ENCODE results near the gene RPS21.

Gene RPS21

GRCh38 chr20:62405108-62405980 lies 18.4 kb downstream of the RPS21 start:
- Histone ChIP-seq H3K36me3 (ENCODE audit: insufficient read depth, low read length) (peaks cover 2% of the 10 kb centered on the region), H3K4me3 (ENCODE audit: low read length) (peak overlapping the region; percentile 63), H2AFZ (ENCODE audit: low read depth, low read length) (no peak overlapping the region)

GRCh38 chr20:62405981-62406513 lies 19.1 kb downstream of the RPS21 start:
- peaks cover 15% of the 10 kb centered on the region for H3K27me3 ChIP-seq (ENCODE audit: insufficient read depth, low read length)
- no peak overlapping the region for H2AFZ ChIP-seq (ENCODE audit: low read depth, low read length)
- H3K4me3 ChIP-seq (ENCODE audit: low read length): peak overlapping the region; percentile 63
- H3K36me3 ChIP-seq (ENCODE audit: insufficient read depth, low read length): peaks cover 1% of the 10 kb centered on the region
- peaks cover 16% of the 10 kb centered on the region for H3K4me1 ChIP-seq (ENCODE audit: insufficient read depth, low read length)
- H3K9me3 ChIP-seq (ENCODE audit: low read length): no peaks in the 10 kb centered on the region

More at GRCh38 chr20:62405108-62405980, 18.4 kb downstream of the RPS21 start:
- peaks cover 8% of the 10 kb centered on the region for H3K27me3 ChIP-seq (ENCODE audit: insufficient read depth, low read length)
- peaks cover 16% of the 10 kb centered on the region for H3K4me1 ChIP-seq (ENCODE audit: insufficient read depth, low read length)
- no peaks in the 10 kb centered on the region for H3K9me3 ChIP-seq (ENCODE audit: low read length)

DNA sequence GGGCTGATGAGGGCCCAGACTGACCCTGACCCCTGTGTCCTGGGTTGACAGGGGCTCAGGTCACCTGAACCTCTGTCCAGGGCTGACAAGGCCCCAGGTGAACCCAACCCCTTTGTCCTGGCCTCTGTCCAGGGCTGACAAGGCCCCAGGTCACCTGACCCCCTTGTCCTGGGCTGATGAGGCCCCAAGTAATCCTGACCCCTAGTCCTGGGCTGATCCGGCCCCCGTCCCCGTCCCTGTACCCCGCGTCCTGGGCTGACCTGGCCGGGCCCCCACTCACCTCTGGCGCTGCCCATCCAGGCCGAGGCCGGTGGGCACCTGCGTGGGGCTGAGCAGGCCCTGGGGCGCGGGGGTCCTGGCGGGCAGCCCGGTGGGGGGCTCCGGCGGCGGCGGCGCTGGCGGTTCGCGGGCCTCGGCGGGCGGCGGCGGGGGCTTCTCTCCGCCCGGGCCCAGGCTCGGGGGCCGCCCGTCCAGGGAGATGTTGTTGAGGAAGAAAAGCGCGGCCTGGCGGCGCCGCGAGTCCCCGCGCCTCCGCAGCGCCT lies 19.8 kb downstream of the RPS21 start:
- Histone ChIP-seq H3K9me3 (ENCODE audit: low read length) (no peaks in the 10 kb centered on the region), H3K4me1 (ENCODE audit: insufficient read depth, low read length) (peaks cover 16% of the 10 kb centered on the region), H3K36me3 (ENCODE audit: insufficient read depth, low read length) (no peaks in the 10 kb centered on the region), H2AFZ (ENCODE audit: low read depth, low read length) (no peak overlapping the region), H3K4me3 (ENCODE audit: low read length) (peak overlapping the region; percentile 63), H3K27me3 (ENCODE audit: insufficient read depth, low read length) (peaks cover 20% of the 10 kb centered on the region)

DNA sequence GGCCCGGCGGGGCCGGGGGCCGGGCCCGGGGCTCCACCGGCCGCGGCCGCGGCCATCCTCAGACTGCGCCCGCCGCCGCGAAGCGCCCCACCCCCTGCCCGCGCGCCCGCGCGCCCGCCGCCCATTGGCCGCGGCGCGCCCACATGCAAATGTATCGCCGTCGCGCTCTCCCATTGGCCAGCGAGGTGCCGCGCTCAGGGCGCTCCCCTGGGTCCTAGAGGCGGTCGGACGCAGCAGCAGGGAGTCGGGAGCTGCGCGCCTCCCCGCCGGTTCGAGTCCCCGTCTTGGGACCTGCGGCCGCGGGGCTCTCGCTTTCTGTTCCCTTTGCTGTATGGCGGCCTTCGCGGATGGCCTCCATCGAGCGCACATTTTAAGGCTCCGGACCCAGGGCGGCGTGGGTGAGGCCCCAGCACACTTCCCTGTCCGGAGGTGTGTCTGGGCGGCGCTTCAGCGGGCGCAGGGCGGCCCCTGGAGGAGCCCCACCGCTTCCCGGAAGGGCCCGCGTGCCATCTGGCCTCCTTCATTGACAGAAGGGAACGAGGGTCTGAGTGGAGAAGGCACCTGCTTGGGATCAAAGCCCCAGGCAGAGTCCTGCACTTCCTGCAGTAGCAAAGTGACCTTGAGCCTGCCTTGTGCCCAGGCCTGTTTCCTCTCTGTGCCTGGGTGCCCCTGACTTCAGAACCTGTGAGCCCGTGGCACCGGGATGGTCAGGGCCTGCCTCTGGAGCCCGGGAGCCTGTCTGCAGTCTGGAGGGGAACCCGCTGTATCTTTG lies 20.5 kb downstream of the RPS21 start, which contains the start of gene CABLES2:
Gene CABLES2 (minus strand): TSS at position 65 of the 772 bp plus-strand sequence. CDS start 9 bp downstream, at position 56.
- no peaks in the 10 kb centered on the region for H3K36me3 ChIP-seq (ENCODE audit: insufficient read depth, low read length)
- H3K4me1 ChIP-seq (ENCODE audit: insufficient read depth, low read length): peaks cover 16% of the 10 kb centered on the region
- H3K4me3 ChIP-seq (ENCODE audit: low read length): peak within 1 kb of the TSS; percentile 63
- H3K9me3 ChIP-seq (ENCODE audit: low read length): no peaks in the 10 kb centered on the region
- H2AFZ ChIP-seq (ENCODE audit: low read depth, low read length): peak within 1 kb of the TSS; percentile 59
- peaks cover 25% of the 10 kb centered on the region for H3K27me3 ChIP-seq (ENCODE audit: insufficient read depth, low read length)

- H3K36me3 ChIP-seq (ENCODE audit: insufficient read depth, low read length): no peaks in the 10 kb centered on the region
- no peak overlapping the region for H2AFZ ChIP-seq (ENCODE audit: low read depth, low read length)
- peaks cover 16% of the 10 kb centered on the region for H3K4me1 ChIP-seq (ENCODE audit: insufficient read depth, low read length)
- H3K9me3 ChIP-seq (ENCODE audit: low read length): no peaks in the 10 kb centered on the region
- no peak overlapping the region for H3K4me3 ChIP-seq (ENCODE audit: low read length)
- H3K27me3 ChIP-seq (ENCODE audit: insufficient read depth, low read length): peaks cover 29% of the 10 kb centered on the region
Measured at GRCh38 chr20:62408055-62408454, 21.2 kb downstream of the RPS21 start.

GRCh38 chr20:62408640-62409039 lies 21.7 kb downstream of the RPS21 start:
- Histone ChIP-seq H3K36me3 (ENCODE audit: insufficient read depth, low read length) (no peaks in the 10 kb centered on the region), H2AFZ (ENCODE audit: low read depth, low read length) (no peak overlapping the region), H3K9me3 (ENCODE audit: low read length) (no peaks in the 10 kb centered on the region), H3K4me3 (ENCODE audit: low read length) (no peak overlapping the region), H3K4me1 (ENCODE audit: insufficient read depth, low read length) (peaks cover 16% of the 10 kb centered on the region), H3K27me3 (ENCODE audit: insufficient read depth, low read length) (peaks cover 30% of the 10 kb centered on the region)

DNA sequence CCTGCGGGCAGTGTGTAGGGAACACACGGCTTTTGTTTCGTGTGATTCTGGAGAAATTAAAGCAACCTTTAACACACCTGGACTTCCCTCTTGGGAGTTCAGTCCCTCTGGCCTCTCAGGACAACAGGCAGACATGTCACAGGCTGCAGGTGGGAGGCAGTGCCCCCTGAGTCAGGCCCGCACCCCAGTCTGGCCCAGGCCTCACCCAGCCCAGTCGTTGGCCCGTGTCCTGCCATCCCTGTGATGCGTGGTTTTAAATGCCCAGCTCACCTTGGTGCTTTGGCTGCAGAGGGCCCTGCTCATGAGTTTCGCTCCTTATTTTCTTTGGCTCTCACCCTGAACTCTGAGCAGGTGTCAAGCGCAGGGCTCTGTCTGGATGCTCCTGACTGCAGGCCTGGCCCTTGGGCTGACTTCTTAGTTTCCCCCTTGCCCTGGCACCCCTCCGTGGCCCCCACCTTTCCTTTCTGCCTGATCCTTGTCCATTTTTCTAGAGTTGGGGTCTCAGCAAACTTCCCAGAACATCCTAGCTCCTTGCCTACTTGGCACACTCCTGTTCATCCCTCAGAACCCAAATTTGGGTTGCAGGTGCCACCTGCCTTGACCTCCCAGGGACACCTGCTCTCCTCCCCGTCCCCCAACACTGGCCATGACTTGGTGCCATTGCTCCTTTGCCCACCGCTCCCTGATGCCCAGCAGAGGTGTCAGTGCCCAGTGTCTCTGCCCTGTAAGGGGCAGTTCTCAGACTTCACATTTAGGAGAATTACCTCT lies 22.4 kb downstream of the RPS21 start:
- Histone ChIP-seq H3K36me3 (ENCODE audit: insufficient read depth, low read length) (no peaks in the 10 kb centered on the region), H3K27me3 (ENCODE audit: insufficient read depth, low read length) (peaks cover 35% of the 10 kb centered on the region), H3K4me1 (ENCODE audit: insufficient read depth, low read length) (peaks cover 16% of the 10 kb centered on the region), H2AFZ (ENCODE audit: low read depth, low read length) (no peak overlapping the region), H3K9me3 (ENCODE audit: low read length) (no peaks in the 10 kb centered on the region), H3K4me3 (ENCODE audit: low read length) (no peak overlapping the region)

DNA sequence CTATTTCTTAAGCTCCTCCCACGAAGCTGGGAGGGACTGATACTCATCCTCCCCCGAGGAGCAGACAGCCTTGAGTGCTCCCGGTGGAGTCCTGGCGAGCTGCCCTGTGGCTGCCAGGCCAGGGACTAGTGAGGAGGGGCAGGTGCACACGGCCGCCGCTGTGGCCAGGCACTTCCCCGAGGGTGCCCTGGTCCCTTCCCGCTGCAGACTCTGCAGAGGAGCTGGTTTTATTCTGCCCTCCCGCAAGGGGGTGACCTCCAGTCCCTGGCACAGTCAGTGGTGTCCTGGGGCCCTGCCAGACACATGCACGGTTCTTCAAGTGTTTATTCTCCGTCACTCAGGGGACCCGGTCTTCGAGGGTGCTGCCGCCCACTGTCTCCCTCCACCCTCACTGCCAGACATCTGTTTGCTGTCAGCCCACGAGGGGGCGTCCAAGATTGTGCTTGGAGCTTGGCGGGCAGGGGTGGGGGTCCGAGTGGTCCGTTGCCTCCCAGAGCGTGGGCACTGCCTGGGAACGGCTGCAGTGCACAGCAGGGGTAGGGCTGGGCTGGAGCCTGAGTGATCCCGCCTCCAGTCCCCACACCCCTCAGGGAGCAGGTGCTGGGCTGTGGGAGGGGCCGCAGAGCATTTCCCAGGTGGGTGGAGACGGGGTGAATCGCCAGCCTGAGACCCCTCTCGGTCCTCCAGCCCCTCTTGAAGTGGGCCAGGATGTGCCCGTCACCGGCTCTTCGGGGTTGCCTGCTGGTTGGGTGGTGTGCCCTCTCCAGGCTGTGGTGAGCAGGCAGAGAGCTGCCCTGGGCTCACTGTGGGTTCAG lies 23.2 kb downstream of the RPS21 start:
- H3K27me3 ChIP-seq (ENCODE audit: insufficient read depth, low read length): peaks cover 36% of the 10 kb centered on the region
- H3K4me1 ChIP-seq (ENCODE audit: insufficient read depth, low read length): peaks cover 16% of the 10 kb centered on the region
- H3K4me3 ChIP-seq (ENCODE audit: low read length): no peak overlapping the region
- no peak overlapping the region for H2AFZ ChIP-seq (ENCODE audit: low read depth, low read length)
- no peaks in the 10 kb centered on the region for H3K9me3 ChIP-seq (ENCODE audit: low read length)
- no peaks in the 10 kb centered on the region for H3K36me3 ChIP-seq (ENCODE audit: insufficient read depth, low read length)

DNA sequence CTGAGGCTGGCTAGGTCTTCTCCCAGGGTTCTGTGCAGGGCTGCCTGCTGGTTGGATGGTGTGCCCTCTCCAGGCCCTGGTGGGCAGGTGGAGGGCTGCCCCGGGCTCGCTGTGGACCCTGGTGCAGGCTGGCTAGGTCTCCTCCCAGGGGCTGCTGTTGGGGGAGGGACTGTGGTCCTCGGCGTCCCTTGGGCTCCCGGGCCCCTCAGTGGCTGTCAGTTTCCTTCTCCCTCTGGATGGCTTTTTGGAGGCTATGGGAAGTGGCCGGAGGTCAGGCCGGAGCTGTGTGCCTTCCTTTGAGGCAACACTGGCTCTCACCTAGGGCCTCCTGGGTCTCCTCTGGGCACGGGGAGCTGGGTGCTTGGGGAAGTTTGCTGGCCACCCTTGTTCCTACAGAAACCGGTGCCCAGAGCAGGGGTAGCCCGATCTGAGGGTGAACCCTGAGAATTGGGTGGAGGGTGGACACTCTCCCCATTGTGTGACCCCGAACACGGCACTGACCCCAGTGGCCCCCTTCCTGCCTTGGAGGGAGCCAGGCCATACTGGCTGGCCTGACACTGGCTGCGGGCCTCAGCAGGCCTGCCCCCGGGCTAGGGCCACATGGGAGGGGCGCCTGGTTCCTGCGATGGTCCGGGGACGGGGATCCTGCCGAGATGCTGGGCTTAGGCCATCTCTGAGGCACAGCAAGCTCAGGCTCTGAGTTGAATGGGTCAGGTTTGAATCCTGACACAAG lies 24.0 kb downstream of the RPS21 start:
- H3K4me1 ChIP-seq (ENCODE audit: insufficient read depth, low read length): peaks cover 11% of the 10 kb centered on the region
- H3K9me3 ChIP-seq (ENCODE audit: low read length): no peaks in the 10 kb centered on the region
- peaks cover 38% of the 10 kb centered on the region for H3K27me3 ChIP-seq (ENCODE audit: insufficient read depth, low read length)
- H3K36me3 ChIP-seq (ENCODE audit: insufficient read depth, low read length): no peaks in the 10 kb centered on the region
- H2AFZ ChIP-seq (ENCODE audit: low read depth, low read length): no peak overlapping the region
- no peak overlapping the region for H3K4me3 ChIP-seq (ENCODE audit: low read length)

- Histone ChIP-seq H3K4me1 (ENCODE audit: insufficient read depth, low read length) (peaks cover 4% of the 10 kb centered on the region), H3K36me3 (ENCODE audit: insufficient read depth, low read length) (no peaks in the 10 kb centered on the region), H3K4me3 (ENCODE audit: low read length) (no peak overlapping the region), H3K9me3 (ENCODE audit: low read length) (no peaks in the 10 kb centered on the region), H3K27me3 (ENCODE audit: insufficient read depth, low read length) (peaks cover 38% of the 10 kb centered on the region), H2AFZ (ENCODE audit: low read depth, low read length) (no peak overlapping the region)
Measured at GRCh38 chr20:62411479-62412193, 24.7 kb downstream of the RPS21 start.

All from neuron (in vitro differentiated cells).